GM12891 (cell line): ENCODE data around the gene GTF2I.

Source experiments
- PAX5 ChIP-seq: IDR thresholded peaks from 2 replicates; pipeline ENCODE4 v1.6.1; 2011; ENCODE audit warnings: low read length, moderate library complexity, mild to moderate bottlenecking; ENCODE audit not compliant: insufficient read depth, severe bottlenecking
- POLR2A ChIP-seq: IDR thresholded peaks from 2 replicates; pipeline ENCODE4 v1.6.1; 2011; ENCODE audit warnings: low read depth, low read length, control low read depth
- POLR2AphosphoS5 ChIP-seq: IDR thresholded peaks from 2 replicates; pipeline ENCODE4 v1.6.1; 2011; ENCODE audit warnings: low read depth, low read length, control low read depth
- POU2F2 ChIP-seq: IDR thresholded peaks from 2 replicates; pipeline ENCODE4 v1.6.1; 2011; ENCODE audit warnings: low read depth, mild to moderate bottlenecking, control low read depth, low read length, moderate library complexity
- SPI1 ChIP-seq: IDR thresholded peaks from 2 replicates; pipeline ENCODE4 v1.6.1; 2011; ENCODE audit warnings: low read depth, low read length, control low read depth
- TAF1 ChIP-seq: IDR thresholded peaks from 2 replicates; pipeline ENCODE4 v1.6.1; 2011; ENCODE audit warnings: low read depth, low read length, control low read depth

GRCh38 chr7:74718336-74718735, 60.8 kb downstream of the GTF2I start:
- TF ChIP-seq POLR2A (no peak), POLR2AphosphoS5 (no peak), POU2F2 (no peak), TAF1 (no peak), SPI1 (no peak), PAX5 (no peak)
